HCT116 (cell line): ENCODE results near the gene TEDC1.

Source experiments
- CBX3 ChIP-seq: IDR thresholded peaks from 2 replicates; pipeline ENCODE4 v1.6.1; 2012; ENCODE audit warnings: low read depth
- CEBPB ChIP-seq: IDR thresholded peaks from 2 replicates; pipeline ENCODE4 v1.6.1; 2012; ENCODE audit warnings: low read depth
- EGR1 ChIP-seq: IDR thresholded peaks from 2 replicates; pipeline ENCODE4 v1.6.1; 2012; ENCODE audit warnings: low read depth
- FOSL1 ChIP-seq: IDR thresholded peaks from 2 replicates; pipeline ENCODE4 v1.6.1; 2012; ENCODE audit warnings: low read depth
- JUND ChIP-seq: IDR thresholded peaks from 2 replicates; pipeline ENCODE4 v1.6.1; 2012
- POLR2A ChIP-seq: IDR thresholded peaks from 2 replicates; pipeline ENCODE4 v1.7.0; 2011; ENCODE audit warnings: borderline replicate concordance; ENCODE audit not compliant: insufficient read depth, insufficient read length; ENCODE audit errors: extremely low read depth
- REST ChIP-seq: IDR thresholded peaks from 2 replicates; pipeline ENCODE4 v1.6.1; 2012; ENCODE audit warnings: low read depth
- SIN3A ChIP-seq: IDR thresholded peaks from 2 replicates; pipeline ENCODE4 v1.6.1; 2012; ENCODE audit warnings: low read depth
- YY1 ChIP-seq: IDR thresholded peaks from 2 replicates; pipeline ENCODE4 v1.6.1; 2011; ENCODE audit warnings: low read length, low read depth, moderate library complexity, mild to moderate bottlenecking; ENCODE audit not compliant: insufficient replicate concordance; ENCODE audit errors: extremely low read depth
- ZBTB33 ChIP-seq: IDR thresholded peaks from 2 replicates; pipeline ENCODE4 v1.6.1; 2011; ENCODE audit warnings: mild to moderate bottlenecking, low read length, moderate library complexity; ENCODE audit not compliant: insufficient replicate concordance; ENCODE audit errors: extremely low read depth
- ZNF274 ChIP-seq: fragments of 200-500 bp; sonication (Bioruptor generic); IDR thresholded peaks from 2 replicates; pipeline ENCODE4 v1.6.1; 2014; ENCODE audit warnings: mild to moderate bottlenecking, low read depth, low read length, inconsistent platforms
- TF ChIP-seq, protein P1 (sequence below), 3 experiments: fragments of 200-600 bp in 1 of 3; sonication (generic) in 1 of 3; IDR thresholded peaks in 2 of 3; conservative IDR thresholded peaks in 1 of 3; 2 replicates each; pipeline ENCODE4 v1.5.1; 2012 to 2017; ENCODE audit warnings: low read depth in 2 of 3, low read length in 2 of 3, antibody characterized with exemption in 1 of 3, borderline replicate concordance in 1 of 3, control low read depth in 1 of 3, mild to moderate bottlenecking in 1 of 3, mixed read lengths in 1 of 3, mixed run types in 1 of 3, moderate library complexity in 1 of 3; ENCODE audit not compliant: insufficient read depth in 1 of 3

DNA sequence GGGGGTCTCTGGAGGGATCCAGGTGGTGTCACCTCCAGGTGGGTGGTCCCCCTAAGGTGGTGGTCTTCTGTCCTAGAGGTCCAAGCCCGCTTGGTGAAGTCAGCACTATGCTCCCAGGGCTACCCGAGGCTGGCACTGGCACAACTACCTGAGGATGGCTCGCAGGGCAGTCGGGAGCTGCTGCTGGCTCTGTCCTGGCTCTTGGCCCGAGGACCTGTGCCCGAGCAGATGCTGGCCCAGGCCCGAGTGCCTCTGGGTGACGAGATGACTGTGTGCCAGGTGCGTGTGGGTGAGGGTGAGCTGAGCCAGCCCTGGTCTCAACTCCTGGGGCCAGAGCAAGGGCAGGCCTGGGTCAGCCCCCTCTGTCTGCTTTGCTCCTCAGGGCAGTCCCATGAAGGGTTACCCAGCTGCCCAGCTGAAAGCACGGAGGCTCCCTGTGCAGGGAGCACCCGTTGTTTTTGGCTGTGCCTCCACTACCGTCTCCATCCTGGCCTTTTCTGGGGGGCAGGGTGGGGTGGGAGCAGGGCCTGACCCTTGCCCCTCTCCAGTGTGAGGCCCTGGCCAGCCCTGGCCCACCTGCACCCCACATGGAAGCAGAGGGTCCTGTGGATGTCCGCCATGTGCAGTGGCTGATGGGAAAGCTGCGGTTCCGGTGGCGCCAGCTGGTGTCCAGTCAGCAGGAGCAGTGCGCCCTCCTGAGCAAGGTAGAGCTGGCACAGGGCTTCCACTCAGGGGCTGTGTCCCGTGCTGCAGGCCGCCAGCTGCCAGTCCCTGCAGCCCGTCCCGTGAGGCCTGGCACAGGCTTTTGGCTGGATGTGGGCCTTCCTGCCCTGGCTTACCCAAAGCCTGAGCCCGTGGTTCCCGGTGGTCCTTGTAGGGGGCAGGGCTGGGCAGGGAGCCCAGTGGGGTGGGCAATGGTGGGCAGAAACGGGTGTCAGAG lies 1.3 kb downstream of the TEDC1 start:
- TF ChIP-seq ZBTB33 (no peak), JUND (no peak), YY1 (no peak), CEBPB (no peak), CBX3 (no peak), REST (no peak), POLR2A (no peak), FOSL1 (no peak), SIN3A (no peak), EGR1 (no peak), ZNF274 (no peak)
- TF ChIP-seq, protein P1, sequence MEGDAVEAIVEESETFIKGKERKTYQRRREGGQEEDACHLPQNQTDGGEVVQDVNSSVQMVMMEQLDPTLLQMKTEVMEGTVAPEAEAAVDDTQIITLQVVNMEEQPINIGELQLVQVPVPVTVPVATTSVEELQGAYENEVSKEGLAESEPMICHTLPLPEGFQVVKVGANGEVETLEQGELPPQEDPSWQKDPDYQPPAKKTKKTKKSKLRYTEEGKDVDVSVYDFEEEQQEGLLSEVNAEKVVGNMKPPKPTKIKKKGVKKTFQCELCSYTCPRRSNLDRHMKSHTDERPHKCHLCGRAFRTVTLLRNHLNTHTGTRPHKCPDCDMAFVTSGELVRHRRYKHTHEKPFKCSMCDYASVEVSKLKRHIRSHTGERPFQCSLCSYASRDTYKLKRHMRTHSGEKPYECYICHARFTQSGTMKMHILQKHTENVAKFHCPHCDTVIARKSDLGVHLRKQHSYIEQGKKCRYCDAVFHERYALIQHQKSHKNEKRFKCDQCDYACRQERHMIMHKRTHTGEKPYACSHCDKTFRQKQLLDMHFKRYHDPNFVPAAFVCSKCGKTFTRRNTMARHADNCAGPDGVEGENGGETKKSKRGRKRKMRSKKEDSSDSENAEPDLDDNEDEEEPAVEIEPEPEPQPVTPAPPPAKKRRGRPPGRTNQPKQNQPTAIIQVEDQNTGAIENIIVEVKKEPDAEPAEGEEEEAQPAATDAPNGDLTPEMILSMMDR (IDR thresholded peaks at IDR 0.05 in 2 of 3, conservative IDR thresholded peaks at IDR 0.05 in 1 of 3; ENCODE audit: borderline replicate concordance in 1 of 3, insufficient read depth in 1 of 3, low read depth in 2 of 3, low read length in 2 of 3) = no peak
